HG02610 (cell line): ENCODE measurements around the gene CADPS.

Experiments used
- ATAC-seq: cut with Tn5 transposase; IDR thresholded peaks from one replicate; pipeline ENCODE4 v1.9.1; 2021; ENCODE audit warnings: mild to moderate bottlenecking, moderate library complexity; ENCODE audit not compliant: unreplicated experiment

The CADPS gene

GRCh38 chr3:62874711-62875557 is at the start of gene CADPS:
Gene CADPS, minus strand, starts transcription at chr3:62875416. Its CDS starts 387 bp downstream, at chr3:62875029.
- no peak for ATAC-seq

- ATAC-seq = no peak
Observed at GRCh38 chr3:62923066-62923465, 47.9 kb upstream of the CADPS start.

- no peak for ATAC-seq
Observed at GRCh38 chr3:62922326-62922725, 47.1 kb upstream of the CADPS start.

- ATAC-seq = no peak
Observed at GRCh38 chr3:62920466-62920784, 45.2 kb upstream of the CADPS start.

GRCh38 chr3:62919784-62920465 is 44.7 kb upstream of the CADPS start:
- ATAC-seq = no peak

- ATAC-seq = no peak
Observed at GRCh38 chr3:62918777-62919176, 43.6 kb upstream of the CADPS start.

- ATAC-seq = no peak
Observed at GRCh38 chr3:62918131-62918530, 42.9 kb upstream of the CADPS start.

- ATAC-seq = no peak
Observed at GRCh38 chr3:62911526-62911925, 36.3 kb upstream of the CADPS start.

- no peak for ATAC-seq
Observed at GRCh38 chr3:62905331-62905730, 30.1 kb upstream of the CADPS start.

- no peak for ATAC-seq
Observed at GRCh38 chr3:62898530-62899496, 23.6 kb upstream of the CADPS start.

- ATAC-seq = no peak
Observed at GRCh38 chr3:62895901-62896300, 20.7 kb upstream of the CADPS start.

- no peak for ATAC-seq
Observed at GRCh38 chr3:62892951-62893350, 17.7 kb upstream of the CADPS start.

GRCh38 chr3:62892045-62892444 is 16.8 kb upstream of the CADPS start:
- no peak for ATAC-seq

GRCh38 chr3:62888778-62889177 is 13.6 kb upstream of the CADPS start:
- no peak for ATAC-seq

- no peak for ATAC-seq
Observed at GRCh38 chr3:62888180-62888579, 13.0 kb upstream of the CADPS start.

- ATAC-seq = no peak
Observed at GRCh38 chr3:62885136-62885535, 9.9 kb upstream of the CADPS start.

- ATAC-seq = no peak
Observed at GRCh38 chr3:62884096-62884870, 9.1 kb upstream of the CADPS start.

- ATAC-seq = no peak
Observed at GRCh38 chr3:62882676-62883200, 7.5 kb upstream of the CADPS start.

GRCh38 chr3:62876064-62876463 is 848 bp upstream of the CADPS start:
- ATAC-seq = no peak

- ATAC-seq = no peak
Observed at GRCh38 chr3:62875558-62876002, 364 bp upstream of the CADPS start.
